Body of pancreas (tissue), 4 donors: ENCODE results near the gene NELFA.

Experiments used
- POLR2A ChIP-seq, 3 donors: fragments of 450-650 bp; IDR thresholded peaks; one replicate each; pipeline ENCODE4 v1.6.1; 2016; ENCODE audit warnings: antibody characterized with exemption in 3 of 3, mild to moderate bottlenecking in 2 of 3
- TF ChIP-seq, protein P1 (sequence below), 7 experiments: fragments of 450-650 bp in 4 of 7; fragments of 200-600 bp in 3 of 7; sonication (generic) in 3 of 7; IDR thresholded peaks; one replicate each; pipeline ENCODE4 v1.5.1; 2016 to 2019; ENCODE audit warnings: antibody characterized with exemption in 7 of 7

DNA sequence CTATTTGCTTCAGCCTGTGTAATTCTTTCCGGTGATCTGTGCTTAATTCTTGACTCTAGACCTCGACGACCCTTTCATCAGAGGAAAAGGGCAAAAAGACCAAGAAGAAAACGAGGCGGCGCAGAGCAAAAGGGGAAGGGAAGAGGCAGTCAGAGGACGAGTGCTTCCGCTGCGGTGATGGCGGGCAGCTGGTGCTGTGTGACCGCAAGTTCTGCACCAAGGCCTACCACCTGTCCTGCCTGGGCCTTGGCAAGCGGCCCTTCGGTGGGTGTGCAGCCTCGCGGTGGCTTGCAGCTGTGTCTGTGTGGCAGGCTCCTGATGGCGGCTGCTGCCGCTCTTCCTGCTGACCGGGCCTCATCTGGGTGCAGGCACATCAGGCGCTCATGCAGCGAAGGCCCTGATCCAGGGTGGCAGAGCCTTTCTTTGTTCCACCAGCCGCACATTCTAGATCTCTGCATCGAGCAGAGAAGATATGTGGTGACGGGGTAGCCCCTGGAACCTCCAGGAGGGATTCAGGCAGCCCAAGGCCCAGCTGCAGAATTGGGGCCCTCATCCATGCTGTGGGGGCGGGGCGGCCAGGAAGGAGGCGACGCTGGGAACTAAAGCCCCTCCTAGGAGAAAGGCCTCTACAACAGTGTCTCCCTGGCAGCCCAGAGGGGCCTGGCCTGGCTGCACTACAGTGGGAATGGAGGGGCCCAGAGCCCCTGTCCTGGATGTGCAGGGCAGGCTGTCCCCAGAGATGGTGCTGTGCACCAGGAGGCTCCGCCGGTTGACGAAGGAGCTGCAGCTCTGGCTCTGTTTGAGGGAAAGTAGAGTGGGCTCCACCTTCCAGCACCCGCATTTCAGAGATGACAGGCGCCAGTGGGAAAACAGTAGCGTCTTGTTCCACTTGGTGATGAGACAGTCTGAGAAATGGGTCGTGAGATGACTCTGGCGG is 32.1 kb downstream of the NELFA start:
- TF ChIP-seq, protein P1, sequence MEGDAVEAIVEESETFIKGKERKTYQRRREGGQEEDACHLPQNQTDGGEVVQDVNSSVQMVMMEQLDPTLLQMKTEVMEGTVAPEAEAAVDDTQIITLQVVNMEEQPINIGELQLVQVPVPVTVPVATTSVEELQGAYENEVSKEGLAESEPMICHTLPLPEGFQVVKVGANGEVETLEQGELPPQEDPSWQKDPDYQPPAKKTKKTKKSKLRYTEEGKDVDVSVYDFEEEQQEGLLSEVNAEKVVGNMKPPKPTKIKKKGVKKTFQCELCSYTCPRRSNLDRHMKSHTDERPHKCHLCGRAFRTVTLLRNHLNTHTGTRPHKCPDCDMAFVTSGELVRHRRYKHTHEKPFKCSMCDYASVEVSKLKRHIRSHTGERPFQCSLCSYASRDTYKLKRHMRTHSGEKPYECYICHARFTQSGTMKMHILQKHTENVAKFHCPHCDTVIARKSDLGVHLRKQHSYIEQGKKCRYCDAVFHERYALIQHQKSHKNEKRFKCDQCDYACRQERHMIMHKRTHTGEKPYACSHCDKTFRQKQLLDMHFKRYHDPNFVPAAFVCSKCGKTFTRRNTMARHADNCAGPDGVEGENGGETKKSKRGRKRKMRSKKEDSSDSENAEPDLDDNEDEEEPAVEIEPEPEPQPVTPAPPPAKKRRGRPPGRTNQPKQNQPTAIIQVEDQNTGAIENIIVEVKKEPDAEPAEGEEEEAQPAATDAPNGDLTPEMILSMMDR (IDR thresholded peaks at IDR 0.05): no peak
- no peak for TF ChIP-seq POLR2A (IDR thresholded peaks at IDR 0.05)
